Type B pancreatic cell (in vitro differentiated cells): Measurements from ENCODE around the gene HERC4. TPM values are rescaled to one million over a fixed set of nuclear protein-coding genes. Genes with fewer than 3 reads are reported as not detected.

Source experiments
- DNase-seq: peaks from one replicate; pipeline ENCODE4 v3.0.0; 2021; ENCODE audit warnings: mixed read lengths; ENCODE audit not compliant: unreplicated experiment; ENCODE audit errors: extremely low spot score
- H3K27ac Mint-ChIP-seq: 2 replicates; pipeline ENCODE4 v1.8.0; 2021; ENCODE audit warnings: mild to moderate bottlenecking, mixed read lengths
- H3K27me3 Mint-ChIP-seq: 2 replicates; pipeline ENCODE4 v1.8.0; 2021; ENCODE audit warnings: mixed read lengths
- H3K36me3 Mint-ChIP-seq: 2 replicates; pipeline ENCODE4 v1.8.0; 2021; ENCODE audit warnings: mixed read lengths
- H3K4me1 Mint-ChIP-seq: one replicate; pipeline ENCODE4 v1.8.0; 2021; ENCODE audit warnings: mixed read lengths; ENCODE audit not compliant: unreplicated experiment
- H3K4me3 Mint-ChIP-seq: 2 replicates; pipeline ENCODE4 v1.8.0; 2021; ENCODE audit warnings: mild to moderate bottlenecking, mixed read lengths
- H3K9me3 Mint-ChIP-seq: 2 replicates; pipeline ENCODE4 v1.8.0; 2021; ENCODE audit warnings: mixed read lengths
- total RNA-seq: library from RNA; stranded (reverse); gene quantifications from 2 replicates; pipeline ENCODE4 v1.2.1, GENCODE V29; 2021; ENCODE audit warnings: low replicate concordance
- TF ChIP-seq, protein P1 (sequence below): fragments of 200-600 bp; sonication (generic); conservative IDR thresholded peaks from 2 replicates; pipeline ENCODE4 v1.5.0; 2021; ENCODE audit warnings: antibody characterized with exemption, mild to moderate bottlenecking

HERC4 gene
- total RNA-seq, 1 donor from 2014 or later, result 50.5 TPM

DNA sequence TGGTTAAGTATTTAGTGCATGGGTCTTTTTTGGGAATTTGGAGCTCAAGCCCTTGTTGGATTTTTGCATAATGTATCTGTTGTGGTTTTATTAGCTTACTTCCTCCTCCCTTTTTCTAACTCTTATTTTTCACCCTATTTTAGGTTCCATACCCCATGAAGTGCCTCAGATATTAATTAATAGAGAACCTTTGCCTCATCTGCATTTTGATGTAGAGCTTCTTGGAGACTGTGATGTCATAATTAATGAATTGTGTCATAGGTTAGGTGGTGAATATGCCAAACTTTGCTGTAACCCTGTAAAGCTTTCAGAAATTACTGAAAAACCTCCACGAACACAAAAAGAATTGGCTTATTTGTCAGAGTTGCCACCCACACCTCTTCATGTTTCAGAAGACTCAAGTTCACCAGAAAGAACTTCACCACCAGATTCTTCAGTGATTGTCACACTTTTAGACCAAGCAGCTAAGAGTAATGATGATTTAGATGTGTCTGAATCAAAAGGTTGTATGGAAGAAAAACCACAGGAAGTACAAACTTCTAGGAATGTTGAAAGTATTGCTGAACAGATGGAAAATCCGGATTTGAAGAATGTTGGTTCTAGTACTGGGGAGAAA is 162.6 kb downstream of the HERC4 start:
- Mint-ChIP-seq H3K4me3 (no peak overlapping the region), H3K27ac (no peak overlapping the region), H3K27me3 (no peaks in the 10 kb centered on the region), H3K4me1 (no peaks in the 10 kb centered on the region), H3K36me3 (peaks cover 32% of the 10 kb centered on the region), H3K9me3 (no peaks in the 10 kb centered on the region)
- DNase-seq, result no peak
- TF ChIP-seq, protein P1, sequence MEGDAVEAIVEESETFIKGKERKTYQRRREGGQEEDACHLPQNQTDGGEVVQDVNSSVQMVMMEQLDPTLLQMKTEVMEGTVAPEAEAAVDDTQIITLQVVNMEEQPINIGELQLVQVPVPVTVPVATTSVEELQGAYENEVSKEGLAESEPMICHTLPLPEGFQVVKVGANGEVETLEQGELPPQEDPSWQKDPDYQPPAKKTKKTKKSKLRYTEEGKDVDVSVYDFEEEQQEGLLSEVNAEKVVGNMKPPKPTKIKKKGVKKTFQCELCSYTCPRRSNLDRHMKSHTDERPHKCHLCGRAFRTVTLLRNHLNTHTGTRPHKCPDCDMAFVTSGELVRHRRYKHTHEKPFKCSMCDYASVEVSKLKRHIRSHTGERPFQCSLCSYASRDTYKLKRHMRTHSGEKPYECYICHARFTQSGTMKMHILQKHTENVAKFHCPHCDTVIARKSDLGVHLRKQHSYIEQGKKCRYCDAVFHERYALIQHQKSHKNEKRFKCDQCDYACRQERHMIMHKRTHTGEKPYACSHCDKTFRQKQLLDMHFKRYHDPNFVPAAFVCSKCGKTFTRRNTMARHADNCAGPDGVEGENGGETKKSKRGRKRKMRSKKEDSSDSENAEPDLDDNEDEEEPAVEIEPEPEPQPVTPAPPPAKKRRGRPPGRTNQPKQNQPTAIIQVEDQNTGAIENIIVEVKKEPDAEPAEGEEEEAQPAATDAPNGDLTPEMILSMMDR, result no peak

DNA sequence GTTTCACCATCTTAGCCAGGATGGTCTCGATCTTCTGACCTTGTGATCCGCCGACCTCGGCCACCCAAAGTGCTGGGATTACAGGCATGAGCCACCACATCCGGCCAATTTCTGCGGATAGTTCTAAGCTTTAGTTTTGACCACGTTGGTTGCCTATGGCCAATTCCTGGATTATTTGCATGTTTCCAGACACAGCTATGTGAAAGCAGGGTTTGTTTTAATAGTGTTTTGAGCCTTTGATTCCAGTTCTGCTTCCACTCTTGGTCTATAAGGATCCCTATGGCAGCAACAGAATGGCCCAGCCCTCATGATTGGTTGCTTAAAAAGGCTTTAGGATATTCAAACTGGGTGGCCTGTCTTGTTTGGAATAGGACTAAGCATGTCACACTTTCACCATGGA is 171.5 kb downstream of the HERC4 start:
- H3K4me1 Mint-ChIP-seq, result no peaks in the 10 kb centered on the region
- TF ChIP-seq, protein P1, result no peak
- no peak for DNase-seq
- no peaks in the 10 kb centered on the region for H3K9me3 Mint-ChIP-seq
- no peak overlapping the region for H3K27ac Mint-ChIP-seq
- no peaks in the 10 kb centered on the region for H3K27me3 Mint-ChIP-seq
- H3K36me3 Mint-ChIP-seq, result peaks cover 34% of the 10 kb centered on the region
- no peak overlapping the region for H3K4me3 Mint-ChIP-seq

DNA sequence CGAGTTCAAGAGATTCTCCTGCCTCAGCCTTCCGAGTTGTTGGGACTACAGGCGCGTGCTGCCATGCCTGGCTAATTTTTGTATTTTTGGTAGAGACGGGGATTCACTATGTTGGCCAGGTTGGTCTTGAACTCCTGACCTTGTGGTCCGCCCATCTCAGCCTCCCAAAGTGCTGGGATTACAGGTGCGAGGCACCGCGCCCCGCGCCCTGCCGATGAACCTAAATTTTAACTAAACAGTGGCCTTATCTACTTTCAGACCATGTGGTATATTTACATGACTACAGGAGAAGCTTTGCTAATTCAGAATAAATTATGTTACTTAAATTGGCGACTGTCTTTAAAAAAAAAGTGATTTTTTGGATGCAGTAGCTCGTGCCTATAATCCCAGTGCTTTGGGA is 181.4 kb downstream of the HERC4 start:
- no peak for DNase-seq
- H3K4me1 Mint-ChIP-seq, result no peaks in the 10 kb centered on the region
- TF ChIP-seq, protein P1, result no peak
- peaks cover 18% of the 10 kb centered on the region for H3K36me3 Mint-ChIP-seq
- H3K27ac Mint-ChIP-seq, result no peak overlapping the region
- H3K27me3 Mint-ChIP-seq, result no peaks in the 10 kb centered on the region
- no peaks in the 10 kb centered on the region for H3K9me3 Mint-ChIP-seq
- no peak overlapping the region for H3K4me3 Mint-ChIP-seq

DNA sequence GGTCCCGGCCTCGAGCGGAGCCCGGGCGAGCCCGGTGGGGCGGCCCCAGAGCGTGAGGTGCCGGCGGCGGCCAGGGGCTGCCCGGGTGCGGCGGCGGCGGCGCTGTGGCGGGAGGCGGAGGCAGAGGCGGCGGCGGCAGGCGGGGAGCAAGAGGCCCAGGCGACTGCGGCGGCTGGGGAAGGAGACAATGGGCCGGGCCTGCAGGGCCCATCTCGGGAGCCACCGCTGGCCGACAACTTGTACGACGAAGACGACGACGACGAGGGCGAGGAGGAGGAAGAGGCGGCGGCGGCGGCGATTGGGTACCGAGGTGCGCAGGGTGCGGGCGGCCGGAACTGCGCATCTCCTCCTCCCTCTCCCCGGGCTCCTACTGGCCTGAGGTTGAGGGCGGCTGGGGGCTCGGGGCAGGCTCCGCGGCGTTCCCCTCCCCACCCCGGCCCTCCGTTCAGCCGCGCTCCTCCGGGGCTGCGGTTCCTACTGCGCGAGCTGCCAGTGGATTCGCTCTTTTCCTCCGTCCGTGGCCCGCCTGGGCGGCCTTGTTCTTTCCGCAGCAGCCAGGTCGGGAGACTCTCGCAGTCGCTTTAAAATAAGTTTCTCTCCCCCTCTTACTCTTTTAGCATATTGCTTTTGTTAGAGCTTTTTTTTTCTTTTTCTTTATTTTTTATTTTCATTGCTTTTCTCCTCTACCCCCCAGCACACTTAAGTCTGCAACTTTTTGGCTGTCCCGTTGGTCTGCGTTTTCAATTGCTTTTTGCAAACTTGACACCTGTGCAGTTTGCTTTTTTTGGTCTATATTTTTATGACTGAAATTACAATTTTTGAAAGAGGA is 190.0 kb downstream of the HERC4 start:
- Mint-ChIP-seq H3K36me3 (peaks cover 23% of the 10 kb centered on the region), H3K4me3 (peak overlapping the region; percentile 92), H3K9me3 (no peaks in the 10 kb centered on the region), H3K27me3 (no peaks in the 10 kb centered on the region), H3K27ac (peak overlapping the region; percentile 95), H3K4me1 (peaks cover 4% of the 10 kb centered on the region)
- peak; percentile 81 for DNase-seq
- TF ChIP-seq, protein P1, result no peak

DNA sequence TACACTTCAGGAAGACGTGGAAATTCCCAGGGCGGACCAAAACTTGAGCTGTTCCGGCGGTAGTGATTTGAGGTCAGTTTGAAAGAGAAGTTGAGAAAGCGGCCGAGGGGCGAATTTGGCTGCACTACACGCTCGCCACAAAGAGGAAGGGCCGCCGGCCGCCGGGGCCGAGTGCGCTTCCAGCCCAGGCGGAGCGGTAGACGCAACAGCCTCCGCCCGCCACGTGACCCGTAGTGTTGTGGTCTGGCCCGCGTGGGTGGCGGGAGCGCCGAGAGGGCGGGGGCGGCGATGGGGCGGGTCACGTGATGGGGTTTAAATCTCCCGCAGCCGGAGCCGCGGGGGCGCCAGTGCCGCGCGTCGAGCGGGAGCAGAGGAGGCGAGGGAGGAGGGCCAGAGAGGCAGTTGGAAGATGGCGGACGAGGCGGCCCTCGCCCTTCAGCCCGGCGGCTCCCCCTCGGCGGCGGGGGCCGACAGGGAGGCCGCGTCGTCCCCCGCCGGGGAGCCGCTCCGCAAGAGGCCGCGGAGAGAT is 190.7 kb downstream of the HERC4 start, which contains the start of gene SIRT1:
Gene SIRT1 (plus strand): TSS at position 344 of the 529 bp plus-strand sequence. CDS start 66 bp downstream, at position 410.
- peak; percentile 98 for DNase-seq
- H3K4me1 Mint-ChIP-seq, result peaks cover 4% of the 10 kb centered on the region
- TF ChIP-seq, protein P1, result peak; percentile 5
- no peaks in the 10 kb centered on the region for H3K9me3 Mint-ChIP-seq
- H3K27me3 Mint-ChIP-seq, result no peaks in the 10 kb centered on the region
- H3K4me3 Mint-ChIP-seq, result peak within 1 kb of the TSS; percentile 95
- H3K36me3 Mint-ChIP-seq, result peaks cover 19% of the 10 kb centered on the region
- peak within 1 kb of the TSS; percentile 95 for H3K27ac Mint-ChIP-seq
